GM21515 (cell line): Measurements from ENCODE around the gene FMO3.

ENCODE experiments used
- ATAC-seq: cut with Tn5 transposase; IDR thresholded peaks from one replicate; pipeline ENCODE4 v1.9.1; 2021; ENCODE audit not compliant: unreplicated experiment

FMO3 gene

DNA sequence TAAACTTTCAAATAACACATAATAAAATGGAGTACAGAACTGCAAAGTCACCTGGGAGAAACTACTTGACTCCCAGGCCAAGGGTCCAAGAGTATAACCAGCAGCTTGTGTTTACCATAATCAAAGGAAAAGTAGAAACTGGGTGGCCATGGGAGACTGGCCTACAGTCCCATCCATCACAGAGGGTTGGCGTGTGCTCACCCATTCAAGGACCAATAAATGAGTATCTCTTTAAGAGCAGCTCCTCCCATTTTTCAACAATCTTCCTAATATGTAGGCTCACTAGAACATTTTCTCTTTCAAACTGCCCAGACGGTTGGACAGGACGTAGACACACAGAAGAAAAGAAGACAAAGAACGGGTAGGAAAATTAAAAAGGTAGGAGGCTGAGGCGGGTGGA, at the start of gene FMO3:
Gene FMO3 (plus strand): TSS at position 302 of the 400 bp plus-strand sequence. CDS start 1,754 bp downstream, outside the sequence.
- no peak for ATAC-seq

DNA sequence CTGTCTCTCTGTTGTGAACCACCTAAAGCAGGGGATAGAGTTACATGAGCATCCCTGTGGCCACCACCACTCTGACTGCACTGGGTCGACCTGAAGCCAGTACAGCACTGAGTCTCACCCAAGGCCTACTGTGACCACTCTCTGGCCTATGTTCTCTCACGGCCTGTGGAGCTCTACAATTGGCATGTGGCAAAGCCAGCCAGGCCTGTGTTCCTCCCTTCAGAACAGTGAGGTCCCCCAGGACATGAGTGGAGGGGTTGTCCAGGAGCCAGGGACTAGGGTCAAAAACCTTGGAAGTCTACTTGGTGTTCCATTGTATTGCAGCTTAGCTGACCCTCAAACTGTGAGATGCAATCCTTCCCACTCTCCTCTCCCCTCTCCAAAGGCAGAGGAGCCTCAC, 42.7 kb upstream of the FMO3 start:
- no peak for ATAC-seq

DNA sequence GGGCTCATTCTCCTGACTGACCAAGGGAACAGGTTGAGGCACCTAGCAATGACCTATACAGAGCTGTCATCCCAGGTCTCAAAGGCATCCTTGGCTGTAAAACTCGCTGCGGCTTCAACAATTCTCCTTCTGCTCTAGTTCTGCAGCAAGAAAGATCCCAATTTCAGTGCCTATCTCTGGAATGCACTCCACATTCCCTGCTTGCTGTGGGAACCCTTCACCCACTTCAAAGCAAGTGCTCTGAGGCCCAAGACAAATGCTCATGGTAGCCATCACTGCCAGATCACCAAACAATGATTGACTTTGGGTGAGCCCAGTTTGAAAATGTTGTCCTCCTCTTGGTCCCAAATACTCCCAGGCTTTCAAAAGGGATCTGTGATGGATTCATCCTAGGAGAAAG, 37.7 kb upstream of the FMO3 start:
- ATAC-seq = no peak

DNA sequence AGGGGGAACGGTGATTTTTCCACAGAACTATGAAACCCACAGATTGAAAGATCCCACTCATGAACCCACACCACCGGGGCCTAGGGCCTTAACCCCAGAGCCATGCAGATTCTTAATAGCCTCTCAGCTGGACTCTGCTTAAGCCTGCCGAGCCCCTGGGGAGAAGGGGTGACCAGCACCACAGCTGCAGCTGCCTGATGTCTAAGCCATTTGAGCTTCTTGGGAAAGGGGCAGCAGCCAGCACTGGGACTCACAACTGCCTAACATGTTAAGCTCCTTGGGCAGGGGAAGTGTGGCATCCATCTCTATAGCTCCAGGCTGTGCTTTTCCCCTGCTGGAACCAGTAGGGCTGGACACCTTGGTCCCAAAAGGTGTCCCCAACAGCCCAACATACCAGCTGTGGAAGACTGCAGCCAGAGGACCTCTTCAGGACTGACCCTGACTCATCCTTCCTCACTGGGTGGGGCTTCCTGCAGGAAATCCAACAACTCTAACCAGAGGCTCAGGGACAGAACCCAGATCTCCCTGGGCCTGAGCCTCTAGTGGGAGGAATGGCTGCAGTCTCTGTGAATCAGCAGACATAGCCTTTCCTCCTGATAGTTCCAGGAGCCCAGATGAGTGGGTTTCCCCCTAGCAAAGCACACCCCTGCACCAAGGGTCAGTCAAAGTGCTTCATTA, 34.6 kb upstream of the FMO3 start:
- no peak for ATAC-seq

DNA sequence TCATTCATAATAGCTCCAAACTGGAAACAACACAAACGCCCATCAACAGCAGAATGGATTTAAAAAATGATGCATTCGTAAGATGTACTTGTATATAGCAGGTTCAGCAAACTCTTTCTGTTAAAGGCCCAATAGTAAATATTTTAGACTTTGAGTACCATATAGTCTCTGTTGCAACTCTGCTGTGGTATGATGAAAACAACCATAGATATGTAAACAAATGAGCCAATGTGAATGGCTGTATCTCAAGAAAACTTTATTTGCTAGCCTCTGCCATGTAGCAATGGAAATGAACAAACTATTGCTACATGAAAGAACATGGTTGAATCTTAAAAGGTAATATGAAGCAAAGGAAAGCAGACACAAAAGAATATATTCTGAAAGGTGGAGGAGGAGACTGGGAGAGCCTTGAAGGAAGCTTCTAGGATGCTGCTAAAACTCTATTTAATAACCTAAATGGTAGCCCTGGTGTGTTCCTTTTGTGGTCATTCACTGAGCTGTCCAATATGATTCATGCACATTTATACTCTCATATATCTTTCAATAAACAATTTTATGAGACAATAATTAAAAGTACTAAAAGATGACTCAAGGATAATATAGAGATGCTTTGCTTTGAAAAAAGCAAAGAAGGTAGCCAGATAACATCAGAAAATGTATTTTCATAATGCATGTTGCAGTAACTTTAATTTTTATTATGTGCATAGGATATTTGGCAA, 29.1 kb upstream of the FMO3 start:
- ATAC-seq = no peak

DNA sequence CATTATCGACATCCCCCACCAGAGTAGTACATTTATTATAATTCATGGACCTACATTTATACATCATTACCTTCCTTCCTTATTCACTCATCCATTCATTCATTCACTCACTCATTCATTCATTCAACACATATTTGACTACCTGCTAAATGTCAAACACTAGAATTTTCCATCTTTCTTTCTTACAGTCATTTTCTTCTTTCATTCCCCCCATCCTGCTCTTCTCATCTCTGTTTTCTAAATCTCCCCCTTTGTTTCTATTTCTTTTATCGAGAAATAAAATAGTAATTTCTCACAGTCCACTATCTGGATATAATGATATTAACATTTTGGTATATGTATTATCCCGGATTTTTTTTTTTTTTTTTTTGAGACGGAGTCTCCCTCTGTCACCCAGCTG, 27.8 kb upstream of the FMO3 start:
- no peak for ATAC-seq

DNA sequence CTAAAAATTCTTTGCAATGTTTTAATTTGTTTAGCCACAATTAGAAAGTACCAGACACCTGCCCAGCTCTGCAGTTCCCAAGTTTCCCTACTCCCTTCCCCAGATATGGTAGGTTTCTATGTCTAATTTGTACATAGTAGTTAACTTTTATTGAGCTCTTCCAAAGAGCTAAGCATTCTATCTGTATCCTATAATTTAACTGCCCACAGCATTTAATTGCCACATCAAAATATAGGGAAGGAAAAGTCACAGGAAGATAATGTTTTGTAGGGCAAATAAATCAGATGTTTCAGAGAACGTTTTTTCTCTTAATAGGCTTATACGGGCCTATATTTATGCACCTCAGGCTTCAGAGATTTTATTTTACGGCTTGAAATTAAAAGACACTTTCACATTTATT, 15.7 kb upstream of the FMO3 start:
- ATAC-seq = no peak

DNA sequence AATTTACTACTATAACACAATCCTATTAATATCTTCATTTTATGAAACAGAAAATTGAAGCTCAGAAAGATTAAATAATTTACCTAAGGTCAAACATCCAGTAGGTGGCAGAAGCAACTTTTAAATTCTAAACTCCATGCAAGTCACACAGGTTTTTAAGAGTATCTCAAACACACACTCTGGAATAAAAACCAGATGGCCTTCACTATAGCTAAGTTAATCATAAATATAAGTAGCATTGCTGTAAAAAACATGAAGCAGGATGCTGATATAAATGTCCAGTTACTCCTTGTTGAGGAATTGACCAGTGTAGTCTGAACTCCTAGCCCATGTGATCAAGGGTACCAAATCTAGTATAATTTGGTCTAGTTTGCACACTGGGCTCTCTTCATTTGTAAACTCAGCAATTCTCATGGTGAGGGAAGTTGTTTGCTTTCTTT, 9.4 kb upstream of the FMO3 start:
- ATAC-seq = no peak

DNA sequence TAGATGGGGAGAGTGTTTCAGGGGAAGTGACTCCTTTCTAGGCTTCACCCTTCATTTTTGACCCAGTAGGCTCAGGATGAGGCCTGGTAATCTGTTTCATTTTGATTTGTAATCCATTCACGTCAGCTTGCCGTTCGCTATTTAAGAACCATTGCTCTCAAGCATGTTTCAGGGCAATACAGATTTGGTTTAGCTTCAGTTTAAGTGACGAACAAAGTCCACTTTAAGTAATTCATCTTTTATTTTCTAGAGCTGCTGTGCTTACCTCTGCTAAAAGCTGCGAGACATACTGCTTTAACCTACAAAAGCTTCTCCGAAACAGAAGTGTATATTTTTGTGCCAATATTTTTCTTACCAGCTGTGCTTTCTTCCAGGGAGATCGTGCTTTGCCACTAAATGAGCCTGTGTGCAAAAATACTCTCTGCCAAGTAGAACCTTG, 8.9 kb upstream of the FMO3 start:
- no peak for ATAC-seq

DNA sequence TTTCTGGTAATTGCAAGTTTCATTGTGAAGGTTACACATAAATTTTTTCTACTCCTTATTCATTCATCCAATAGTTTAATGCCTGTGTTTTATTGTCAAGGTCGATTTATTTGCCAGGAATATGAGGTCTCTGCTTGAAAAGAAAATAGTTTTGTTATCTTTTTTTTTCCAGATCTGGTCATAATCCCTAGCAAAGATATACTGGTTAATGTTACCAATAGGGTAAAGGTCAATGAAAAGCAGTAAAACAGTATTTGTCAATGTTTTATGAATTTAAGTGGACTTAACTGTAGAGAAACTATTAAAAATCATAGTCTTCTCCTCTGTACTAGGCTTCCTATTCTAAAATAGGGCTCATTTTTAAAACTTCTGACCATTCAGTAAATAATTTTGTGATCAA, 8.1 kb upstream of the FMO3 start:
- no peak for ATAC-seq

DNA sequence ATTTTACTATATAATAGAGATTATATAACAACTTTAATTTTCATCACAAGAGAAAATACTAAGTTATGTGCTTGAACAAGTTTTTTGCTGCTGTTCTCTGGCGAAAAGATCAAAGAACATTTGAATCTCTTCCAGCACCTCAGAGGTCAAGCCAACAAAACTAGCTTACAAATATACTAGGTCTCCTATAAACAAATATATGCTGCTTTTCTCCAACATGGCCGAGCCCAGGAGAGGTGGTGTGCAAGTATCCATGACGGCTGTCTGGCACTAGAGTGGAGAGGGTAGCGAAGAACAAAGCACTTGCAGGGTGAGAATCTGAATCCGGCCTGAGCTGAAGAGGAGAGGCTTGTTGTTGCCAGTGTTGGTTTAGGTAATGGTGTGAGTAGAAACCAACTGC, 7.5 kb upstream of the FMO3 start:
- ATAC-seq = no peak

DNA sequence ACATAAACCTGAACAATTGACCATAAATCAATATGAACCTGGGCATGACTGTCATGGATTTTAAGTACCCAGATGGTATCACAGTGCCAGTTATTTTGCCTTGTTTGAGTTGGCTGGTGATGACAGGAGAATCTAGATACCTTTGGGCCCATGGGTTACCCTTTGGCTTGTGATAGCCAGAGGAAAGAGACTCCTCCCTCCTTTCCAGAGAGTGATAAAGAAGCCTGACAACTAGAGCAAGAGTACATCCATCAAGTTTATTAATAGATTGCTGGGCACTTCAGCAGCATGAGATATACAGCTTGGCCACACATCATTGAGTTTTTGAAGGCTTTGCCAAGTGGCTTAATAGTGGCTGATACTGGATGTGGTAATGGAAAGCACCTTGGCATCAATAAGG, 6.6 kb upstream of the FMO3 start:
- ATAC-seq = no peak

DNA sequence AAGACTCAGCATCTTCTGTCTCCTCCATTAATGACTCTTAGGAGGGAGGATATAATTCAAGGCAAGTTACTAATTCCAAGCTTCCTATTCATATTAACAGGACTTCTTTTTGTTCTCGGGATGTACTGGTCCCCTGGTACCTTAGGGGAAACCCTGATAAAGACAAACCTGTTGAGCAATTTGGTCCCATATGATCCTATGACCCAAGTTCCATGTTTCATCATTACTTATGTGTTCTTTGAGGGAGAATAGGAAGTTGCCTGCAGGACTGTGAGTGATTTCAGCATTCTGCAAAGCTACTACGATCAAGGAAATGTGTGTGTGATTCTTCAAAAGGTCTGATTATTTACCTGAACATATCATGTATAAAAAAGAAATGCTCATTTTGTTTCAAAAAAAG, 5.8 kb upstream of the FMO3 start:
- no peak for ATAC-seq

DNA sequence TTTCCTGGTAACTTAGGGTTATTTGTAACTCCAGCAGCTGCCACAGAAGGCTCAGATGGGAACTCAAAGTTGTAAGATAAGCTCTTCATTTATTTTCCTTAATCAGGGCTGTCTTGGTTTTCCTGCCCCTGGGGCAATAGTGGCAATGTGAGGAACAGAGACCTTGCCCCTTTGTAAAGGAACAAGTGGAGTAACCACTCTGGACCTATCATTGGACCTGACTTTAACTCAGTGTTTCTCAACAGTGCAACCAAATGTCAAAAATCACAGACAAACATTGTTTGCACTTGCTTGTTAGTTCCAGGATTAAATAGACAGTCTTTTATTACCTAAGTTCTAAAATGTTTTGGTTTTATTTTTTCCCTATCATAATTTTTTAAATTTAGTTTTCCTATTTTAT, 2.8 kb upstream of the FMO3 start:
- ATAC-seq = no peak

DNA sequence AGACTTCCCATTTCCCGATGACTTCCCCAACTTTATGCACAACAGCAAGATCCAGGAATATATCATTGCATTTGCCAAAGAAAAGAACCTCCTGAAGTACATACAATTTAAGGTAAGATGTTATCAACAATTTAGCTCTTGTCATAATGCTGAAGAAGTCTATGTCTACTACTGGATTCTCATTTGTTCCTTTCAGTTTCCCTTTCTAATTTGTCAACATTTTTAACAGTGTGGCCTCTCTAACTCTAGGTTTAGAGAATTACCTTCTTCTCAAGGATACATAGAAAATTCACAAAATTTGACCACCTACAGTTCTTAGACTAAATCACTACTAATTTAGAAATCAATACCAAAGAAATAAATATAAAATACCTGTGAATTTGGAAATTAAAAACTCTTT, 13.2 kb downstream of the FMO3 start:
- no peak for ATAC-seq

DNA sequence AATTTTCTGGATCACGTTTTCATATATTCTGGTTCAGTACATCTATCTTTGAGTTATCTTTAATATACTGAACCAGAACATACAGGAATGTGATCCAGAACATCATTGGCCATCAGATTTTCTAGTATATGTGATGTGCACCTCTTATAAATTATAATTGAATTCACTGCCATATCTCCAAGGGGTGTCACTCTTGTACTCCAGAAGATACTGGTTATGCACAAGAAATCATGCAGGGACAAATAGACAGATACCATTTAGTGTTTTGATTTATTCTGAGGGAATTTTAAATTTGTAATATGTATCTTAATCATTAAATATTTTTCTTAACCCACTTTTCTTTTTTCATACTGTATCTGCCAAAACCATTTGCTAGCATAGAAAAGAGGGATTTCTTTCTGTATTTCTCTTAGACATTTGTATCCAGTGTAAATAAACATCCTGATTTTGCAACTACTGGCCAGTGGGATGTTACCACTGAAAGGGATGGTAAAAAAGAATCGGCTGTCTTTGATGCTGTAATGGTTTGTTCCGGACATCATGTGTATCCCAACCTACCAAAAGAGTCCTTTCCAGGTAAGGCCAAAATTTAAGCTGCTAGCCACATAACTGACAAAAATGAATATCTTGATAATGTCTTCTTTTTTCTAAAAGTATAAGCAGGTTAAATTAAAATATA, 16.7 kb downstream of the FMO3 start:
- ATAC-seq = no peak

DNA sequence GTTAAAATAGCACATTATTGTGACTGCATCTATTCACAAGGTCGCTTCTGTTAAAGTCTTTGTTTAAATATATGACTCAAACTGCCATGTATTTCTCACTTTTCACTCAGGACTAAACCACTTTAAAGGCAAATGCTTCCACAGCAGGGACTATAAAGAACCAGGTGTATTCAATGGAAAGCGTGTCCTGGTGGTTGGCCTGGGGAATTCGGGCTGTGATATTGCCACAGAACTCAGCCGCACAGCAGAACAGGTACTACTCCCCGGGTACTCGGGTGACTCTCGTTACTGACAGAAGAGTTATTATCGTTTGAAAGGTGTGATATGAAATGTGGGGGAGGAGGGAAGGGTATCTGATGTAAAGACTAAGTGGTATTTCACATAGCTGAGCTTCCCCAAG, 17.3 kb downstream of the FMO3 start:
- ATAC-seq = no peak

DNA sequence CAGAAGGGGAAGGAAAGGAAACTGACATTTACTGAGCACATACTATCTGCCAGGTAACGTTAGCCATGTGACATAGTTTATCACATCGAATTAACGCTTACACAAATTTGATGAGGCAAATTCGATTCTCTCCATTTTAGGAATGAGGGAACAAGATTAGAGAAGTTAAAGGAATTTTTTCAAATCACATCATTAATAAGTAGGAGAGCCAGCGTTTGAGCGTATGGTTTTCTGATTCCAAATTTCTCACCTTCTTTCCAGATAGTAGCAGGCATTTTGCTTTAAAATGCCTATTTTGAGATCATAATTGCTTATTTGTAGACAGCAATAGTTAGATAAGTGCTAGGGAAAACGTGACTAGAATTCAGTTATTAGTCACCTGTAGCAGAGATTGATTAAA, 19.3 kb downstream of the FMO3 start:
- ATAC-seq = no peak

DNA sequence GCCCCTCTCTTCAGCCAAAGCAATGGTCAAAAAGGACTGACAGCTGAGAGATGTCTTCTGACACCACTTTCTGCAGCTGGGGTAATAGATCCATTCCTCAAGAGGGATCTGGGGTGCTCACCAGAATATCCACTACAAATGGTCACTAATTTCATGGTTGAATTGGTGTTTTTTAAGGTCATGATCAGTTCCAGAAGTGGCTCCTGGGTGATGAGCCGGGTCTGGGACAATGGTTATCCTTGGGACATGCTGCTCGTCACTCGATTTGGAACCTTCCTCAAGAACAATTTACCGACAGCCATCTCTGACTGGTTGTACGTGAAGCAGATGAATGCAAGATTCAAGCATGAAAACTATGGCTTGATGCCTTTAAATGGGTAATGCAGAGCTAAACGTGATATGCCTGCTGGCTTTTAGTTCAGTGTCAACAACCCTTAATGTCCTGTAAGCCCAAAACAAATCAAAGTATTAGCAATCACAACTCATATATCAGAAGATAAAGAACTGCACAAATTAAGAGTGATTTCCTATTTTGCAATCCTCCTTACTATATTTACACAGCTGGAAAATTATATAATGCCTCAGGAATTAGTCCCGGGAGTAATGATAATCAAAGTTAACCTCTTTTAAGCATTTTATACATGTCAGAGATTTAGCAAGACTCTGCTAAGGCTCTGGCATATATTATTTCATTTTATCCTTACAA, 20.1 kb downstream of the FMO3 start:
- ATAC-seq = no peak

DNA sequence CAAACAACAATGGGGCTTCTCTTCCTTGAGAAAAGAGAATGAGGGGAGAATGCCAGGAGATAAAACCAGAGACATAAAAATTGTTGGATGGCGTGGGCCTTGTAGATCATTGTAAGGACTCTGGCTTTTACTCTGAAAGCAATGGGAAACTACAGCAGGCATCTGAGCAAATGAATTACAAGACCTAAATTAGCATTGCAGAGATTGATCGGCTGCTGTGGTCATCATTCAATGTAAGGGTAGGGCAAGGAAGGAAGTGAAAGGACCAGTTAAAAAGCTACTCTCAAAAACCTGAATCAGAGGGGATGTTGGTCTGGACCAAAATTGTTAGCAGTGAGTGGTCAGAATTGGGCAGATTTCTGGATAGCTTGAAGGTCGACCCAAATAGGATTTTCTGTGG, 21.4 kb downstream of the FMO3 start:
- no peak for ATAC-seq

DNA sequence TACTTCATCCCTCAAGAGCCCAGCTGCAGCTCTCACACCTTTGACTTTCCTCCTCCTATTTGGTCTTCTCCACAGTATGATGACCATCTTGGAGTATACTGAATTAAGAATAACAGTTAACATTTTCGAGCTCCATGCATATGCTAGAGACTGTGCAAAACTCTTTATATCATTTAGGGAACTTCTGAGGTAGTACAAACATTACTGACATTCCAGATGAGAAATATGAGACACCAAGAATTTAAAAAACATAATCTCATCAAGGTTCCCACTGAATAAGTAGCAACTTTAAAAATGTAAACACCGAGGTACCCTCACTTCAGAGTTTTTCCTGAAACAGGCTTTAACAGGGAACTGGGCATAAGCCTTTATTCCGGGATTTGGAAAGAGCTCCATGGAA, 22.7 kb downstream of the FMO3 start:
- ATAC-seq = no peak
